HG03175 (cell line): Measurements from ENCODE around the gene RBM12.

Experiments used
- ATAC-seq: cut with Tn5 transposase; IDR thresholded peaks from one replicate; pipeline ENCODE4 v1.9.1; 2021; ENCODE audit warnings: mild to moderate bottlenecking, moderate library complexity; ENCODE audit not compliant: unreplicated experiment

Gene RBM12

DNA sequence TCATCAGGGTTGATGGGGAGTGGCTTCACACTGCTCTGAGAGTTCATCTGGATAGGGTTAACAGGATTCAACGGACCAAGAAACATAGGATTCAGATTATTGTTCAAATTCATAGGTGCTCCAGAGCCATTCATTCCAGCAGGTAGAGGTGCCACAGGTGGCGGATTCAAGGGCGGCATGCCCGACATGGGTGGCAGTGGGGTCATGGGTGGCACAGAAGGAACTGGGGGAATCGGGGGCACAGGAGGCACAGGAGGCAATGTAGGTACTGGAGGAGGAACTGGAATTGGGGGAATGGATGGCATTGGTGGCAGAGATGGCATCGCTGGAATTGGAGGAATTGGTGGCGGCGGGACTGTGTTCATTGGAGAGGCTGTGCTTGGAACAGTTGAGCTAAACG, 10.3 kb downstream of the RBM12 start:
- ATAC-seq: no peak

DNA sequence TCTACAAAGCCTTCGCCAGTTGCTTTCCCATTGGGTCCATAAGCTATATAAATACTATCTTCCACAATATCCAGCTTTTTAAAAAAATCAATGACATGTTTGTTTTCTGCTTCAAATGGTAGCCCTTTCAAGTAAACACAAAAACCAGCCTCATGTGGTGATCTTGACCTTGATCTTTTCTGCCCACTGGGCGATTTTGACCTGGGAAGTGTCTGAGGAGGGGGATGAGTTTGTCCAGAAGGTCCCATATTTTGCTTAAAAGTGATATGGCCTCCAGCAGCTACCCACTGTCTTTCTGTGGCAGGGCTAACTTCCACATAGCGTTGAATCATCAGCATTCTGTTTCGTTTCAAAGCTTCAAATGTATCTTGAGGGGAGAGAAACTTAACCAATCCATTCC, 10.8 kb downstream of the RBM12 start:
- ATAC-seq: no peak

DNA sequence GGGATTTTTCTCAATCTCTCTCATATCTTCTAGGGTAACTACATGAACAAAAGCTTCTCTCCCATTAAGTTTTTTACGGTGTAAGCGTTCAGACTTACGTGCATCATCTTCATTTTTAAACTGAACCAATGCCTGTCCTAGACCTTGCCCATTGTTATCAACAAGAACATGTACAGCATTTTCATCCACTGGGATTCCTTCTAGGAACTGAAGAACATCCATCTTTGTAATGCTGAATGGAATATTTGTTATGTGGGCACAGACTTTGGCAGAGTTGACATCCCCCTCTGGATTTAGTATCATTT, 11.3 kb downstream of the RBM12 start:
- ATAC-seq: no peak

DNA sequence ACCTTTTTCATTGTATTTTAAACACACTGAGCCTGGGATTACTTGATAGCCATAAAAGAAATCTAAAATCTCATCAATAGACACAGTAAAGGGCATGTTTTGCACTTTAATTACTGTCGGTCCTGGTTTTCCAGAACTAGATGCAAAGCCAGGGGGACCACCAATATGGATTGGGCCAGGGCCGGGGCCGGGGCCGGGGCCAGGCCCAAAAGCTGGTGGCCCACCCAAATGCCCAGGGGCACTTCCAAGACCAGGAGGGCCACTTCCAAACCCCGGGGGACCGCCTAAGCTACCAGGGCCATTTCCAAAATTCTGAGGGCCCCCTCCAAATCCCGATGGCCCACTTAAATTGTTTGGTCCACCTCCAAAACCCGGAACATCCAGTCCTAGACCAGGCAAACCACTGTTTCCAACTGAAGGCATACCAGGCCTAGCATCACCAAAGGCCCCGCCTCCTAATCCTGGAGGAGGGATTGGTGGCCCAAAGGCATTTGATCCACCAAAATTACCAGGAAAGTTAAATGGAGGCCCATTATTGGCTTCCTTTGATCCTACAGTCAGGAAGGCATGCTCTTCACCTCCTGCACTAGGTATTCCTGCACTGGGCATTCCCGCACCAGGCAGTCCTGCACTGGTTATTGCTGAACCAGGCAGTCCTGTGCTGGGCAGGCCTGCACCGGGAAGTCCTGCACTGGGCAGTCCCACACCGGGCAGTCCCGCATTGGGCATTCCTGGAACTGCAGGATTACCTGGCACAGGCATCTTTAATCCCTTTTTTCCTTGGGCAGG, 11.9 kb downstream of the RBM12 start:
- no peak for ATAC-seq

DNA sequence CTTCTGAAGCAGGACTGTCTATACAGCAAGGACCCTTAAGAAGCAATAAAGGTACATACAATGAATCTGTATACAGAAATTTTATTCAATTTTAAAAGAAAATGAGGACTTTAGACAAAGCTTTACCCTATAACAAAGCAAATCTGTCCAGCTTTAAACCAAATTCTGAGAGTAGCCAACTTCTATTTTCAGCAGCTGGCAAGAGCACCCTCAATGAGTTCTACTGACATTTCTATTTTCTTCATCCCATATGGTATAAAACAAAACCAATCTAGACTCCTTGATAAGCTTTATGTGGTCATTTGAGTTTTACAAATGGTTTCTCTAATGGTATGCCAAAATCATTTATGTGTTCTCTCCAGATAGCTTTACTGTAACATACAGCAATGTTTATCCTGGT, 12.7 kb downstream of the RBM12 start:
- no peak for ATAC-seq

DNA sequence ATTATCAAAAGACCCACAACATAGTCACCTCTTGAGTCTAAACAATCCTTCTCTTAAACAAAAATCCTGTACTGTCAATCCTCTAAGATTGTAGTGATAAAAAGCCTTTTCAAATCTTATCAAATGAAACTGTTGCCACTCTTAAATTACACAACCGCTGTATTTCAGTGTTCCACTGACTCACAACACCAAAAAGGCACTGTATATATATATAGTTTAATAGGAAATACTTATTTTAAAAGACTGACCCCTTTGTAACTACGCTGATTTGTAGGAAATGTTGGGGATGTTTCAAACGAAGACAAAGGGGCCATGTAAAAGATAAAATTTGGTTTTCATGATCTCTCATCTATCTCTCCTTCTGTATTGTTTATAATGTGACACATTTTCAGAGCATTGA, 14.1 kb downstream of the RBM12 start:
- no peak for ATAC-seq

DNA sequence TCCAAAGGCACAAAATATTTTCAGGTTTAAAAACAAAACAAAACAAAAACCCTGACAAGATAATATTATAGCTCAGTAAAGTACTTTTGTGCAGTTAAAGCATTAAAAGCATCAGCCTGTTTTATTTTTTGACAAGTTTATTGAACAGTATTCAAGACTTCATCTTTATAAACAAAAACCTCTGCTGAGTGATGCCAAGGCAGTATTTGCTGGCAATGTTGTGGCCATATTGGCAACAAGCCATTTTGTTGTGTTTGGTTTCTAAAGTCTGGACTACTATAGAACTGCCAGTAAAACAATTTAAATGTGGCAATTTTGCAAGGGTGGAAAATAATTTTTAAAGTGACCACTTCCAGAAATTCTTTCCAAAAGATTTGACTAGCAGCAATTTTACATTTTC, 15.9 kb downstream of the RBM12 start:
- no peak for ATAC-seq

DNA sequence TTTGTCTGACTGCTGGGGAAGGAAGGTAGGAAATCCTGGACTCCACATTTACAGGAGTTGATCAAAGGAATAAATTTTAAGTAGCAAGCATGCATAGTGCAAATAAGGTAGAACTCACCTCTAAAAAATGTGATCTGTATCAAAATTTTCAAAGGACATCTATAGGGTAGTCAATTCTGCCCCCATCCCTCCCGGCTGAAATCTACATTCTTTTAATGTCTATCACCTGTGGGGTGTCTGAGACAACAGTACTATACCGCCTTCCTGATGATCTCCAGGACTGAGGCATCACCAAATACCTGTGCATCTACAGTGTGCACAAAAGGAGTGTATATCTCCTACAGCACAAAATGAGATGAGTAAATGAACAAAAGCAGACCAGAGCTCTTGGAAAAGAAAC, 19.9 kb downstream of the RBM12 start:
- ATAC-seq: no peak

DNA sequence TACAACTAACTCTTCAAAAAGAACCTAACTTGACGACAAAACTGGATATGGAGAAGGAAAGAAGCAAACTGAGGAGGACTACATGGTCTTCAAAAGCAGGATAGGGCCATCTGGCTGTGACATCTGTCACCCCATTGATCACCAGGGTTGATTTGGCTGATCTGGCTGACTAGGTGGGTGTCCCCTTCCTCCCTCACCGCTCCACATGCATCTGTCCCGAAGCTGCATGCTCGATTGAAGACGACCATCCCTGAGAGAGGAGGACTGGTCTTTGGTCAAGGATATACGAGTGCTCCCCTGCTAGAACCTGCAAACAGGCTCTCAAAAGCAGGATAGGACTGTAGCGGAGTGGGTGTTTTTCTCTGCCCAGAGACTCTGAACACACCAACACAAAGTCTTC, 21.7 kb downstream of the RBM12 start:
- no peak for ATAC-seq

DNA sequence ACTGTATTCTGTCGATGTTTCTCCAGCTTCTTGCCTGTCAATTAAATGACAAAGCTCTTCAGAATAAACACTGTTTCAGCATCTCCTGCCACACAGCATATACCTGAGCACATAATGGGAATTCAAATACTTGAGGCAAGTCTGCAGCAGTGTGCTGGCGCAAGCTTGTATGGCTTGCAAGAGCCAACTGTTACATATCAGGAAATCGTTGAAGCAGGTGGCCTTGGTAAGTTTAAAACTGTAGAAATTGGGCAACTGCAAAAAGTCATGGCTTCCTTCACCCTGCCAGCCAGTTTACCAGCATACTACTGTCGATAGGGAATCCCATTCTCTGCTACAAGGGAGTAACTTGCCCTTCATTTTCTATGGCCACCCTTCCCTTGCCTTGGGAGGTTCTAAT, 23.0 kb downstream of the RBM12 start:
- no peak for ATAC-seq

DNA sequence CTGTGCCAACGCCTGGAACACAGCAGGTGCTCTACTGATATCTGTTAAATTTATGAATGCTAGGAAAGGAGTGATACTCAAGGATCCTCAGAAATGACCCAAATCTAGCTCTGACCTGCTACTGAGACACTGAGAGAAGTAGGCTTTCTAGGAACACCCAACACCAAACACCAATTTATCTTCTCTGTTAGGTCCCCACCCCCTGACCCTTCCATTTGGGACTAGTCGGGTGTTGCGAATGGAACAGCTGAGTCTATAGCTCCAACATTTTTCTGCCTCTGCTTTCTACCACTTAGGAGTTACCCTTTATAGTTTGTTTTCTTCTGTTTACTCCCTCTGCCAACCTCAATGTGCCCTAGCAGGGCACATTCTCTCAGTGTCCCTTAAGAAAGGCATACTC, 24.0 kb downstream of the RBM12 start:
- ATAC-seq: no peak

DNA sequence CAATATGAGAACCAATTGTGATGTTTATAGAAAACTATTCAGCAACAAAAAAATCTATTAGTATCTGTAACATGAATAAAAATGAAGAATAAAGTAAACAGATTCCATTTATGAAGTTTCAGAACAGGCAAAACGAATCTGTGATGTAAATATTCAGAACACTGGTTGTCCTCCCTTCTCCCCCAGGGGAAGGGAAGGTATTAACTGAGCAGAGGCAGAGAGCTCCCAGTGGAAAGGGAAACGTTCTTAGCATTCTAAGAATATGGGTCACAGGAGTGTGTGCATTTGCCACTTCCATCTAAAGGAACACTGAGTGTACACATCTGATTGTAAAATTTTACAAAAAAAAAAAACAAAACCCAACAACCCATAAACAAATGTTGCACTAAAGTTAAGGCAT, 25.9 kb downstream of the RBM12 start:
- no peak for ATAC-seq

DNA sequence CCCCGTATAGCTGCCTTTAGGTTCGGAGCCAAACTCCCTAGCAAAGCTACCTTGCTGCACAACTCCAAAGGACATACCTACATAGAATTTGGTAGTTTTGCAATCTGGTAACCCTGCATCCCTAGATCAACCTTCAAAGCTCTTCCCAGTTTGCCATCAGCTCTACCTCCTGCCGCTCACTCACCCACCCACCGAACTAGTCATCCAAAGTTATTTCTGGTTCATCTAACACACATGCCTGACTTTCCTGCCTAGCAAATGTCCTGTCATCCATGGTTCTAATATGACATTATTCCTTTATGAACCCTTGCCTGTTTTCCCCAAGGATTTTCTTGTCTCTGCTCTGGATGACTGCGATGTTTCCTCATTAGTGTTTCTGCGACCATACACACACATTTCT, 27.4 kb downstream of the RBM12 start:
- no peak for ATAC-seq

DNA sequence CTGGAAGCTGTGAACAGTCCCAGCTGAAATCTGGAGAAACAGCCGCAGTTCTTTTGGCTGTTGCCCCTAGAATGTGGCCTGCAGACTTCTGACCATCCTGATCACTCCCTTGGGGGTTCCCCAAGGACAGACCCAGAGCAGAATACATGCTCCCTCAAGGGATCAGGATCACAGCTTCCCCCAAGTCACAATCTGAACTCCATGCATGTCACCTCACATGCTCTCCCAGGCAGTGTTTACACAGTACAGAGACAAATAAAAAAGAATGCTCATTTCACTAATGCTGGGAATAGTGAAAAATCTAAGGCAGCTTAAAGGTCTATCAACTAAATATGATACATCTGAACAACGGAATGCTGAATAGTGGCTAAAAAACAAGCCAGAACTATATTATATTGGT, 28.6 kb downstream of the RBM12 start:
- ATAC-seq: no peak

DNA sequence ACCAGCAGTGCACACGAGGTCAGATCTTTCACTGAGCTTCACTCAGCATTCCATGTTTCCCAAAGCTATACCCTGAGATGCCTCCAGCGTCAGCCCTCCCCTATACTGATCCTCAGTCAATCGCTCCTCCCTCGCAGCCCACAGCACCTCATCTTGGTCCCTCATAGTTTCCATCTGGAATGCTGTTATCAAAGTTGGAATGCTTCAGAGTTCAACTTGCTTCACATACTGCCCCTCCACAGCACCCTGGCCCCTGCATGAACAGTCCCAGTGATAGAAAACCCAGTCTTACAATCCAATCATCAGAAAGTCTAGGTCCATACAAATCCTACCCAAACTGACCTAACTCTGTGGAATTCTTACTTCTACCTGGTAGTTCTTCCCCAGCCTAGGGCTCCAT, 29.0 kb downstream of the RBM12 start:
- ATAC-seq: no peak

DNA sequence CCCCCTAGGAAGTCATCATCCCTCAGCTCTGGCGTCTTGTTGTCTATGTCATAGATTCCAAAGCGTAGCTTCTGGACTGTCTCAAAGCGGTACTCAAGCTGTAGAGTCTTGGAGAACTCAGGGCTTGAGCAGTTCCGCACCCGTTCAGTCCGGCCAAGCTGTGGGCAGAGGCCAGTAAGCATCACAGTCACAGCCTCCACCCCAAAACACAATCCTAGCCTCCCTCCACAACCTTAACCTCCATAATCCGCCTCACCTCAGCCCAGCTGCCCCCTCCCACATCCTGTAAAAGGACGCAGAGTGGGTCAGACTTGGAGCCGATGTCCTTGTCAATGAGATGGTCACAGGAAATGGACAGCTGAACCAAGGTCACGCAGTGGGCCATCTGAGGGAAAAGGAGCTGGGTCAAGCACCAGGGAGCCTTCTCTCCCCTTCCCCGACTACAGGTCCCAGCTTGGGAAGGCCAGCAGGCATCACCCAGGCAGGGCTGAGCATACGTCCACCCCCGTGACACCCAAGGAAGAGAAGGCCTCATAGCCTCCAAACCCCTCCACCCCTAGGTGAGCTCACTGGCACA, 32.1 kb downstream of the RBM12 start:
- ATAC-seq: no peak

DNA sequence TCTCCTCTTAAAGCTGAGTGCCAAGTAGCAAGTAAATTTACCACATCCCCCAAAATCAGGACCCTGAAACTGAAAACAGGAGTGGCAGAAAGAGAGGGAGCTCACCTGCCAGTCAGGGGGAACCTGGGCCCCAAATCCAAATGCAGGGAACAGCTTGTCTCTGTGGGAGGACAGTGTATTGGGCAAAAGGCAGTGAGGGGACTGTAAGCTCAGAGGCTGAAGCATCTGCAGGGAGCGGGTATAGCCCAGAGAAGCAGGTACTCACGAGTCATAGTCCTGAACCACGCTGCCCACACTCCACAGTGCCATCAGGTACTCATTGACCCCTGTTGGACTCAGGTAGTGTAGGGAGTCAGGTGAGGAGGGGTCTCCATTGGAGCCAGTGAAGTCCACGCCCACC, 34.1 kb downstream of the RBM12 start:
- ATAC-seq: no peak

DNA sequence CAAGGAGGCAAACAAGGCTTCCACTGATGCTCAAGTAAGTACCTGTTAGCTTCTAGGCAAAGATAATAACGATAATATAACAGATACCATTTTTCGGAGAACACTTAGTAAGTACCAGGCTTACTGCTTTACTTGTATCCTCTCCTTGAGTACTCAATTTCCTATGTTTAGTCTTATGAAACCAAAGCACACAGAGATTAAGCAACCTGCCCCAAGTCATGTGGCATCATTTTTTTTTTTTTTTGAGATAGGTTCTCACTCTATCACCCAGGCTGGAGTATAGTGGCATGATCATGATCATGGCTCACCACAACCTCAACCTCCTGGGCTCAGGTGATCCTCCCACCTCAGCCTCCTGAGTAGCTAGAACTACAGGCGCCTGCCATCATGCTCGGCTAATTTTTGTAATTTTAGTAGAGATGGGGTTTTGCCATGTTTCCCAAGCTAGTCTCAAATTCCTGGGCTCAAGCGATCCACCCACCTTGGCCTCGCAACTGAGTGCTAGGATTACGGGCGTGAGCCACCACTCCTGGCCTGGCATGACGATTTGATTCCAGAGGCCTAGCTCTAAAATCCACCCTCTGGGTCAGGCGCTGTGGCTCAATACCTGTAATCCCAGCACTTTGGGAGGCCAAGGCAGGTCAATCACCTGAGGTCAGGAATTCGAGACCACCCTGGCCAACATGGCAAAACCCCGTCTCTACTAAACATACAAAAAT, 35.1 kb downstream of the RBM12 start:
- ATAC-seq: no peak

DNA sequence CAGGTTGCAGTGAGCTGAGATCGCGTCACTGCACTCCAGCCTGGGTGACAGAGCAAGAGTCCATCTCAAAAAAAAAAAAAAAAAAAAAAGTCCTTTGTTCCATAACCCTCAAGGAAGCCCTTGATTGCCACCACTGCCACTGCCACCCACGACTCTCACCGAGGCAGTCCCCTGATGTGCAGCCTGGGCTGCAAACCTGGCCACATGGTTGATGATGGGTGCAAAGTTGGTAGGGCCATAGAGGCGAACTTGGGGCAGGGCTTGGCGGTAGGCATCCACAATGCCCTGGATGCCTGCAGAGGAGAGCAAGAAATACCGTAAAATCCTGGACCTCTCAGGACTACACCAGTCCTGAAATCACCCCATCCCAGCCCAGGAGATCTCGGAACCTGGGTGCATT, 37.6 kb downstream of the RBM12 start:
- no peak for ATAC-seq

DNA sequence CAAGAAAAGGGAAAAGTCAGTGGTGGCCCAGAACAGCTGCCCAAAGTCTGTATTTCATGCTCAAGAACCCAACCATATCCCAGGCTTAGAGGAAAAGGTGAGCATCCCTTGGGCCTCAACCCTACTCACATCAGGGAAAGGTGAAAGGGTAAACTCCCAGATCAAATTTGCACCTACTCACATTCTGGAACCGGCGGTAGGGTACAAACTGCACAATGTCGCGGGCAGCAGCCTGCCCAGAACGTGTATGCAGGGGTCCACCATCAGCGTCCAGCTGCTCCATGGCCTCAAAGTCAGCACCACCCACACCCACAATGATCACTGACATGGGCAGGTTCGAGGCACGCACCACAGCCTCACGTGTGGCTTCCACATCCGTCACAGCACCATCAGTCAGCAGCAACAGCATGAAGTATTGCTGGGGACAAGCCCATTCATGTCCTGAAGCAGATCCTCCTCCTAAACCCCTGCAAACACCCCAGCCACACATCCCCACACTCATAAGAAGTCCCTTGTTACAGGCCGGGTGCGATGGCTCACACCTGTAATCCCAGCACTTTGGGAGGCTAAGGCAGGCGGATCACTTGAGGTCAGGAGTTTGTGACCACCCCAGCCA, 38.2 kb downstream of the RBM12 start:
- no peak for ATAC-seq

DNA sequence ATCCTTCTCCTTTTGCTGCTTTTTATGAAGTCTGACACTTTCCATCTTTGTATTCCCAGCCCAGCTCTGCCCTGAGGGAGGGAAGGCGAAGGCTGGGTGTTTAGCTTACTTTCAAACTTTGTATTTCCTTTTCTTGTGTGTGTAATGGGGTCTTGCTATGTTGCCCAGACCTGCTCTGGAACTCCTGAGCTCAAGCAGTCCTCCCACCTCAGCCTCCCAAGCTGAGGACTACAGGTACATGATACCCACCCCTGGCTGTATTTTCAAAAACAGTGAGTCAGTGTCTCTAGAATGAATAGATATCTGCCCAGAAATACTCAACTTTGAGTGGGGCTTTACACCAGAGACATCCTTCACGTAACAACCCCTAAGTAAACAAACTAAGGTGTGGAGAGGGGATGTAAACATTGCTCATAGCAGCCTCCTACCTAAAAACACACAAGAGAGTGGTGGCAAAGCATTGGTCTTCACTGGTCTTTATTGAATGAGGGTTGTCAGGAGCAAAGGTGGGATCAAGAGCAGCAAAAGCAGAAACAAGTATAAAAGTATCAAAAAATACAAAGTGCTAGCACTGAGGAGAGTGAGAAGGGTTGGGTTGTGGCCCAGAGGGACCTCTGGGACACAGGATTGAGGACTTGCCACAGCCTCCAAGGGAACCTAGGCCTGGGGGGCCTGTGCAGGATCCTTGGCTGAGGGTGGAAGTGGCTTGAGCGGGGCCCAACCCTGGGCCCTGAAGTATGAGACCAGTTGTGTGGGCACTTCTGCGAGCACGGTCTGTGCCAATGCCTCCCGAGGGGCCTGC, 38.9 kb downstream of the RBM12 start:
- no peak for ATAC-seq
